ENCODE data around the gene ZNF831. TPM values are rescaled to one million over a fixed set of nuclear protein-coding genes. Genes with fewer than 3 reads are reported as not detected.

Gene ZNF831
- total RNA-seq, 2 donors from 2014 or later = 0.20 to 0.27 TPM

DNA sequence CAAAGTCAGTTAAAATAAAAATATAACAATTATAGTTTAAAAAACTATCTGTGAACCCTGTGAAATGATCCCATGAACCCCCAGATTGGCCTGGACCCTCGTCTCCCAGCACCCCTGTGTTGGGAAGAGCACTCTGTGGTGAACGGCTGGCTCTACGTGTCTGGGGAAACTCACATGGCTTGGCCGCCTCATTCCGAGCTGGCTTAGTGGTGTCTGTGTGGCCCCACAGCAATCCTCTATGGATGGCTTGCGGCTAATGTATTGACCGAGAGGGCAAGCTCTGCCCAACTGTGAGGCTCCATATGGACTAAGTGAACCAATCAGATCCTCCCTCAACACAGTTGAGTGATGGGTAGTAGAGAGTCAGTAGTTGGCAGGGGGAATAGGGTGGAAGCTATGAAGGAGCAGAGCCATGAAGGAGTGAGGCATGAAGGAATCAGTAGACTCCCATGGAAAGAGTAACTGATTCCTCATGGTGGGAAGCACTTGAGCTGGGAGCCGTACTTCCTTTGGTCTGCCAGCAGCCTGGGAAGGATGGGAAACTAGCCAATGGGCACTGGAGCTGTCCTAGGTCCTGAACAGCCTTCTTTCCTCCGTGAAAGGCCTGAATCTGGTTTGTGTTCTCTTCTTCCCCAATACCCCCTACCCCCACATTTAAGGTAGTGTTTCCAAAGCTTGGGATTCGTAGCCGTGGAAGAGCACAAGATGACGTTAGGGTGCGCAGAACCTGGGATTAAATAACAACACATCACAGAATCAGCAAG, 21.6 kb upstream of the ZNF831 start:
- no peaks in the 10 kb centered on the region for H3K36me3 ChIP-seq
- TF ChIP-seq, protein P1, sequence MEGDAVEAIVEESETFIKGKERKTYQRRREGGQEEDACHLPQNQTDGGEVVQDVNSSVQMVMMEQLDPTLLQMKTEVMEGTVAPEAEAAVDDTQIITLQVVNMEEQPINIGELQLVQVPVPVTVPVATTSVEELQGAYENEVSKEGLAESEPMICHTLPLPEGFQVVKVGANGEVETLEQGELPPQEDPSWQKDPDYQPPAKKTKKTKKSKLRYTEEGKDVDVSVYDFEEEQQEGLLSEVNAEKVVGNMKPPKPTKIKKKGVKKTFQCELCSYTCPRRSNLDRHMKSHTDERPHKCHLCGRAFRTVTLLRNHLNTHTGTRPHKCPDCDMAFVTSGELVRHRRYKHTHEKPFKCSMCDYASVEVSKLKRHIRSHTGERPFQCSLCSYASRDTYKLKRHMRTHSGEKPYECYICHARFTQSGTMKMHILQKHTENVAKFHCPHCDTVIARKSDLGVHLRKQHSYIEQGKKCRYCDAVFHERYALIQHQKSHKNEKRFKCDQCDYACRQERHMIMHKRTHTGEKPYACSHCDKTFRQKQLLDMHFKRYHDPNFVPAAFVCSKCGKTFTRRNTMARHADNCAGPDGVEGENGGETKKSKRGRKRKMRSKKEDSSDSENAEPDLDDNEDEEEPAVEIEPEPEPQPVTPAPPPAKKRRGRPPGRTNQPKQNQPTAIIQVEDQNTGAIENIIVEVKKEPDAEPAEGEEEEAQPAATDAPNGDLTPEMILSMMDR (IDR thresholded peaks at IDR 0.05) = no peak
- intact Hi-C loops (cut with DNase I) = loop anchor here (5.0 kb wide), 1 partner anchor 35 kb away; no protein-coding TSS in a partner anchor
- no peaks in the 10 kb centered on the region for H3K27me3 ChIP-seq
- H3K9me3 ChIP-seq = no peaks in the 10 kb centered on the region
- no peak overlapping the region for H3K9ac ChIP-seq (ENCODE audit: low read depth in 2 of 2, low read length in 2 of 2)
- DNase-seq = no peak
- no peaks in the 10 kb centered on the region for H3K4me1 ChIP-seq
- no peak overlapping the region for H3K27ac ChIP-seq
- no peak overlapping the region for H3K4me3 ChIP-seq

DNA sequence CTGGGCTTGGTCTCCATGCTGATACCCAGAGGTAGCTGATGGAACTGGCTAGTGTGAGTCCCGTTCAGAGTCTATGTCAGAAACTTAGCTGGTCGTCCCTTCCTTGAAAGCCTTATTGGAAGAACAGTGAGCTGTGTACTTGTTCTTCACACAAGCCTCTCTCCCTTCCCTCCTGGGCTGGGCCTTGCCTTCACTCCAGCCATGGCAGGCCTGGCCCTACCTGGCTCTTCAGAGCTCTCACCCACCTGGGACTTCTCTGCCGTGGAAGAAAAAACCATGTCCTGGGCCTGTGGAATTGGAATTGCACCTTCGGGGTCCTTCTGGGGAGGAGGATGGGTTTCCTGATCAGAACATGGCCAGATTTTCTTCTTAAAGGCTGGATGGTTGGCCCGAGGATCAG, 20.3 kb upstream of the ZNF831 start:
- H3K36me3 ChIP-seq = no peaks in the 10 kb centered on the region
- H3K9ac ChIP-seq (ENCODE audit: low read depth in 2 of 2, low read length in 2 of 2) = no peak overlapping the region
- H3K27ac ChIP-seq = no peak overlapping the region
- no peak for DNase-seq
- TF ChIP-seq, protein P1 (IDR thresholded peaks at IDR 0.05) = no peak
- H3K4me3 ChIP-seq = no peak overlapping the region
- H3K4me1 ChIP-seq = no peaks in the 10 kb centered on the region
- intact Hi-C loops (cut with DNase I) = loop anchor here (5.0 kb wide), 1 partner anchor 34 kb away; no protein-coding TSS in a partner anchor
- H3K9me3 ChIP-seq = no peaks in the 10 kb centered on the region
- H3K27me3 ChIP-seq = no peaks in the 10 kb centered on the region

DNA sequence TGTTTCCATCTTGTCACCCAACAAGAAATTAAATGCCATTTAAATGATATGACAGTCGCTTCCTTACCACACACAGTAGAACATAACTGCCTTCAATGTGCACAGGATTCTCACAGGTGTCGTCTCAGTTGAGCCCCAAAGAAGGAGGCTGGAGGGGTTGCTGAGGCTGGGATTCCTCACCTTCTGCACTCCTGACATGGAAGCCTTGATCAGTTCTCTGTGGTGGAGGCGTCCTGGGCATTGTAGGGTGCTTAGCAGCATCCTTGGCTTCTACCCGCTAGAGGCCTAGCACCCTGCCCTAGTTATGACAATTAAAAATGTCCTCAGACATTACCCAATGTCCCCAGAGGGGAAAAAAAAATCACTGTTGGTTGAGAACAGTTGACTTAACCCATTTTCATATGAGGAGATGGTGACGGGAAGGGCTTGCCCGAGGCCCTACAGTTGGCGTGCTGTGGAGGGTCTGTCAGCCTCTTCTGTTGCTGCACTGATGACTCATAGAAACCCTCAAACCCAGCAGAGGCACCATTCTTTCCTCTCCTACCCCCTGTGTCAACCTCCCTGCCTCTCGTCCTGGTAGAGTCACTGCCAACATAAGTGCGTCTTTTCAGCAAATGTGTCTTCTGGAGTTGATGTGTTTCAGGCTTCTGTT, 19.3 kb upstream of the ZNF831 start:
- H3K36me3 ChIP-seq = no peaks in the 10 kb centered on the region
- no peak overlapping the region for H3K4me3 ChIP-seq
- TF ChIP-seq, protein P1 (IDR thresholded peaks at IDR 0.05) = no peak
- no peaks in the 10 kb centered on the region for H3K4me1 ChIP-seq
- no peak for DNase-seq
- H3K27ac ChIP-seq = no peak overlapping the region
- no peaks in the 10 kb centered on the region for H3K9me3 ChIP-seq
- no peaks in the 10 kb centered on the region for H3K27me3 ChIP-seq
- H3K9ac ChIP-seq (ENCODE audit: low read depth in 2 of 2, low read length in 2 of 2) = no peak overlapping the region
- intact Hi-C loops (cut with DNase I) = loop anchor here (5.0 kb wide), 1 partner anchor 33 kb away; no protein-coding TSS in a partner anchor

DNA sequence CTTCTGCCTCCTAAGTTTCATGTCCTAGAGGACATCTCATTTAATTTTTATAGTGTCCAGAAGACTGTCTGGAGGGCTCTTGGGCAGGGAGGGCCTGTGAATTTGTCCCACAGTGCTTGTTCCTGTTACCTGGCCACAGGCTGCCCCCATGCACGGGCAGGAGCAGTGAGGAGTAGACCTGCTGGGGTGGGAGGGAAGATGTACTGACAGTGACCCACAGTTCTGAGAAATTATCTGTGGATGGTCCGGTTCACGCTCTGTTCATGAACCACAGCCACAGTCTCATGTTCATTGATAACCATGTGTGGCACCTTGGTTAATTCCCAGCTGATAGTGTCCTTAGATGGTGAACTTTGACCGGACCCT, 18.8 kb upstream of the ZNF831 start:
- TF ChIP-seq, protein P1 (IDR thresholded peaks at IDR 0.05) = no peak
- no peak for DNase-seq
- Histone ChIP-seq H3K36me3 (no peaks in the 10 kb centered on the region), H3K4me1 (no peaks in the 10 kb centered on the region), H3K27ac (no peak overlapping the region), H3K4me3 (no peak overlapping the region), H3K9ac (ENCODE audit: low read depth in 2 of 2, low read length in 2 of 2) (no peak overlapping the region), H3K27me3 (no peaks in the 10 kb centered on the region), H3K9me3 (no peaks in the 10 kb centered on the region)
- intact Hi-C loops (cut with DNase I) = loop anchor here (5.0 kb wide), 1 partner anchor 32 kb away; no protein-coding TSS in a partner anchor

DNA sequence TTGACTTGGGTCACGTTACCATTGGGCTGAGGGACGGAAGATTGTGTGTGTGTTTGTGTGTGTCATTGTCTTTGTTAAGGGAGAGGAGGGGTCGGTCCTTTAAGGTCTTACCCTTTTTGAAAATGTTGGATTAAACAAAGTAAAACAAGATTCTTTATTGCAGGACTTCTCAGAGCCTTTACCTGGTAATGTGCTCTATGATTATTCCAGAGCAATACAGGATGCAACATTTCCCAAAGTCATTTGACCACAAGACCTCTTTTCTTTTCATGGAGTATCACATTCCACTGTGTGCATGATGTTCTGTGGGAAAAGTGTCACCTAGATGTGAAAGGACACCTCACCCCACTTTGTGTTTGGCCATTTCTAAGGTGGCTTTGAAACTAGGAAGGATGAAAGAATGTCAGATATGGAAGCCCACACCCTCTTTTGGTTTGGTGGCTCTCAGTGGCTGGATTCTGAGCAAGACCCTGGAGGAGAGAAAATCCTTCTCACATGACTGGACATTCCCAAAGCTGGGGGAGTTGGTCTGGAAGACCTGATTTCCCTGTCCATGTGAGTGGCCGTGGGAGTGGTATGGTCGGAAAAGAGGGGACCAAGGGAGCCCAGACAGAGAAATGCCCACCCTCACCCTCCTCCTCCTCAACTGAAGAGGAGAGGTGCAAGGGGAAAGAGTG, 18.2 kb upstream of the ZNF831 start:
- Histone ChIP-seq H3K36me3 (no peaks in the 10 kb centered on the region), H3K4me1 (no peaks in the 10 kb centered on the region), H3K4me3 (no peak overlapping the region), H3K27me3 (no peaks in the 10 kb centered on the region), H3K9ac (ENCODE audit: low read depth in 2 of 2, low read length in 2 of 2) (no peak overlapping the region), H3K27ac (no peak overlapping the region), H3K9me3 (no peaks in the 10 kb centered on the region)
- no peak for DNase-seq
- intact Hi-C loops (cut with DNase I) = no loop called here
- TF ChIP-seq, protein P1 (IDR thresholded peaks at IDR 0.05) = no peak
